Measurements from ENCODE around the gene JARID2.

The JARID2 gene

GRCh38 chr6:15325540-15325955 is 79.7 kb downstream of the JARID2 start:
- Histone ChIP-seq H3K36me3 (ENCODE audit: insufficient read depth, low read length) (no peaks in the 10 kb centered on the region), H3K9ac (ENCODE audit: low read length) (no peak overlapping the region), H3K9me2 (ENCODE audit: low read depth, low read length) (no peaks in the 10 kb centered on the region), H3K4me2 (ENCODE audit: low read length) (no peak overlapping the region), H3F3A (ENCODE audit: insufficient read depth, low read length) (no peaks in the 10 kb centered on the region), H3K9me3 (ENCODE audit: low read length) (no peaks in the 10 kb centered on the region), H3K4me3 (ENCODE audit: low read depth, low read length, poor library complexity, severe bottlenecking) (no peak overlapping the region), H3K27ac (ENCODE audit: low read depth, low read length, poor library complexity, severe bottlenecking) (no peak overlapping the region), H3K4me1 (ENCODE audit: insufficient read depth, low read length, severe bottlenecking) (no peaks in the 10 kb centered on the region), H3K79me2 (ENCODE audit: insufficient read depth, low read length) (no peaks in the 10 kb centered on the region), H4K20me1 (ENCODE audit: insufficient read depth, low read length) (no peaks in the 10 kb centered on the region), H2AFZ (ENCODE audit: low read length) (no peak overlapping the region), H3K27me3 (ENCODE audit: insufficient read depth, low read length) (no peaks in the 10 kb centered on the region)
- TF ChIP-seq CTCF (IDR thresholded peaks at IDR 0.05; ENCODE audit: low read length) (no peak), EZH2 (IDR thresholded peaks at IDR 0.05; ENCODE audit: borderline replicate concordance, low read length) (no peak)

- TF ChIP-seq CTCF (IDR thresholded peaks at IDR 0.05; ENCODE audit: low read length) (no peak), EZH2 (IDR thresholded peaks at IDR 0.05; ENCODE audit: borderline replicate concordance, low read length) (no peak)
- no peak overlapping the region for H3K4me2 ChIP-seq (ENCODE audit: low read length)
- no peaks in the 10 kb centered on the region for H3K27me3 ChIP-seq (ENCODE audit: insufficient read depth, low read length)
- no peak overlapping the region for H3K9ac ChIP-seq (ENCODE audit: low read length)
- H3K4me1 ChIP-seq (ENCODE audit: insufficient read depth, low read length, severe bottlenecking) = no peaks in the 10 kb centered on the region
- H3K27ac ChIP-seq (ENCODE audit: low read depth, low read length, poor library complexity, severe bottlenecking) = no peak overlapping the region
- H3K36me3 ChIP-seq (ENCODE audit: insufficient read depth, low read length) = no peaks in the 10 kb centered on the region
- H4K20me1 ChIP-seq (ENCODE audit: insufficient read depth, low read length) = no peaks in the 10 kb centered on the region
- H3K9me3 ChIP-seq (ENCODE audit: low read length) = no peaks in the 10 kb centered on the region
- no peaks in the 10 kb centered on the region for H3K79me2 ChIP-seq (ENCODE audit: insufficient read depth, low read length)
- no peaks in the 10 kb centered on the region for H3K9me2 ChIP-seq (ENCODE audit: low read depth, low read length)
- no peak overlapping the region for H3K4me3 ChIP-seq (ENCODE audit: low read depth, low read length, poor library complexity, severe bottlenecking)
- H2AFZ ChIP-seq (ENCODE audit: low read length) = no peak overlapping the region
- no peaks in the 10 kb centered on the region for H3F3A ChIP-seq (ENCODE audit: insufficient read depth, low read length)
Observed at GRCh38 chr6:15326067-15326614, 80.3 kb downstream of the JARID2 start.

GRCh38 chr6:15327271-15327670 is 81.4 kb downstream of the JARID2 start:
- Histone ChIP-seq H3K9me3 (ENCODE audit: low read length) (no peaks in the 10 kb centered on the region), H4K20me1 (ENCODE audit: insufficient read depth, low read length) (no peaks in the 10 kb centered on the region), H3K27ac (ENCODE audit: low read depth, low read length, poor library complexity, severe bottlenecking) (no peak overlapping the region), H3K9ac (ENCODE audit: low read length) (no peak overlapping the region), H3K36me3 (ENCODE audit: insufficient read depth, low read length) (no peaks in the 10 kb centered on the region), H3K9me2 (ENCODE audit: low read depth, low read length) (no peaks in the 10 kb centered on the region), H3K4me2 (ENCODE audit: low read length) (no peak overlapping the region), H2AFZ (ENCODE audit: low read length) (no peak overlapping the region), H3K4me1 (ENCODE audit: insufficient read depth, low read length, severe bottlenecking) (no peaks in the 10 kb centered on the region), H3K79me2 (ENCODE audit: insufficient read depth, low read length) (no peaks in the 10 kb centered on the region), H3K27me3 (ENCODE audit: insufficient read depth, low read length) (no peaks in the 10 kb centered on the region), H3F3A (ENCODE audit: insufficient read depth, low read length) (no peaks in the 10 kb centered on the region), H3K4me3 (ENCODE audit: low read depth, low read length, poor library complexity, severe bottlenecking) (no peak overlapping the region)
- TF ChIP-seq CTCF (IDR thresholded peaks at IDR 0.05; ENCODE audit: low read length) (peak; percentile 46), EZH2 (IDR thresholded peaks at IDR 0.05; ENCODE audit: borderline replicate concordance, low read length) (no peak)

Data from OCI-LY1 (cell line).